Breast epithelium (tissue), 3 donors: ENCODE results near the gene CACNB2.

Source experiments
- CTCF ChIP-seq, 3 donors: fragments of 450-650 bp; IDR thresholded peaks; one replicate each; pipeline ENCODE4 v1.5.1; 2016 to 2017; ENCODE audit warnings: antibody characterized with exemption in 3 of 3, mild to moderate bottlenecking in 3 of 3, moderate library complexity in 3 of 3
- POLR2A ChIP-seq: fragments of 450-650 bp; IDR thresholded peaks from one replicate; pipeline ENCODE4 v1.6.1; 2016; ENCODE audit warnings: antibody characterized with exemption, mild to moderate bottlenecking, moderate library complexity
- POLR2AphosphoS5 ChIP-seq, 3 donors: sonication (generic); formaldehyde crosslinking; IDR thresholded peaks; one replicate each; pipeline ENCODE4 v1.6.1; 2017; ENCODE audit warnings: antibody characterized with exemption in 3 of 3

GRCh38 chr10:18483516-18484186 is 343.4 kb downstream of the CACNB2 start:
- TF ChIP-seq CTCF (IDR thresholded peaks at IDR 0.05) (no peak), POLR2AphosphoS5 (IDR thresholded peaks at IDR 0.05) (no peak), POLR2A (no peak)
